GM21381 (cell line): ENCODE measurements around the gene RNF144A.

Source experiments
- ATAC-seq: cut with Tn5 transposase; IDR thresholded peaks from one replicate; pipeline ENCODE4 v1.9.1; 2021; ENCODE audit warnings: mild to moderate bottlenecking, moderate library complexity; ENCODE audit not compliant: unreplicated experiment

Gene RNF144A

GRCh38 chr2:7035884-7036283, 118.7 kb downstream of the RNF144A start:
- ATAC-seq: no peak

- peak; percentile 85 for ATAC-seq
Measured at GRCh38 chr2:7037340-7038333, 120.4 kb downstream of the RNF144A start.

- no peak for ATAC-seq
Measured at GRCh38 chr2:7040547-7040946, 123.3 kb downstream of the RNF144A start.

GRCh38 chr2:7041421-7041820, 124.2 kb downstream of the RNF144A start:
- ATAC-seq: no peak

- ATAC-seq: no peak
Measured at GRCh38 chr2:7043690-7044089, 126.5 kb downstream of the RNF144A start.

- no peak for ATAC-seq
Measured at GRCh38 chr2:7044253-7045250, 127.3 kb downstream of the RNF144A start.

- ATAC-seq: no peak
Measured at GRCh38 chr2:7045601-7046590, 128.7 kb downstream of the RNF144A start.

GRCh38 chr2:7047661-7048060, 130.4 kb downstream of the RNF144A start:
- ATAC-seq: no peak

- ATAC-seq: no peak
Measured at GRCh38 chr2:7048762-7049294, 131.6 kb downstream of the RNF144A start.

- ATAC-seq: peak; percentile 82
Measured at GRCh38 chr2:7052404-7052803, 135.2 kb downstream of the RNF144A start.

GRCh38 chr2:7053650-7054265, 136.5 kb downstream of the RNF144A start:
- ATAC-seq: no peak

GRCh38 chr2:7057865-7058400, 140.7 kb downstream of the RNF144A start:
- ATAC-seq: peak; percentile 67

GRCh38 chr2:7060156-7060555, 142.9 kb downstream of the RNF144A start:
- ATAC-seq: no peak

GRCh38 chr2:7060631-7061449, 143.6 kb downstream of the RNF144A start:
- no peak for ATAC-seq

- ATAC-seq: no peak
Measured at GRCh38 chr2:7061450-7061789, 144.2 kb downstream of the RNF144A start.

GRCh38 chr2:7061921-7062320, 144.7 kb downstream of the RNF144A start:
- ATAC-seq: no peak

GRCh38 chr2:7063789-7064188, 146.6 kb downstream of the RNF144A start:
- no peak for ATAC-seq

GRCh38 chr2:7068457-7068856, 151.2 kb downstream of the RNF144A start:
- no peak for ATAC-seq
